Coronary artery (tissue), 2 donors: ENCODE data around the gene NUPR2.
"Not testable (repeated sequence)": the region's sequence is repeated elsewhere in the genome, so short reads cannot be mapped to it uniquely, and the experiment has no call there.

Experiments used
- DNase-seq: peaks from one replicate; pipeline ENCODE4 v3.0.0-alpha.2; 2017; ENCODE audit warnings: low spot score
- H3K27ac ChIP-seq, 2 donors: fragments of 200-600 bp; sonication (generic); one replicate each; pipeline ENCODE4 v1.5.1; 2016 to 2019
- H3K4me3 ChIP-seq: fragments of 200-600 bp; sonication (generic); 2 replicates; pipeline ENCODE4 v1.5.1; 2016; ENCODE audit warnings: mild to moderate bottlenecking, moderate library complexity
- CTCF ChIP-seq: fragments of 200-600 bp; sonication (generic); IDR thresholded peaks from one replicate; pipeline ENCODE4 v1.5.1; 2019; ENCODE audit warnings: antibody characterized with exemption

NUPR2 gene, protein sequence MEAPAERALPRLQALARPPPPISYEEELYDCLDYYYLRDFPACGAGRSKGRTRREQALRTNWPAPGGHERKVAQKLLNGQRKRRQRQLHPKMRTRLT

DNA sequence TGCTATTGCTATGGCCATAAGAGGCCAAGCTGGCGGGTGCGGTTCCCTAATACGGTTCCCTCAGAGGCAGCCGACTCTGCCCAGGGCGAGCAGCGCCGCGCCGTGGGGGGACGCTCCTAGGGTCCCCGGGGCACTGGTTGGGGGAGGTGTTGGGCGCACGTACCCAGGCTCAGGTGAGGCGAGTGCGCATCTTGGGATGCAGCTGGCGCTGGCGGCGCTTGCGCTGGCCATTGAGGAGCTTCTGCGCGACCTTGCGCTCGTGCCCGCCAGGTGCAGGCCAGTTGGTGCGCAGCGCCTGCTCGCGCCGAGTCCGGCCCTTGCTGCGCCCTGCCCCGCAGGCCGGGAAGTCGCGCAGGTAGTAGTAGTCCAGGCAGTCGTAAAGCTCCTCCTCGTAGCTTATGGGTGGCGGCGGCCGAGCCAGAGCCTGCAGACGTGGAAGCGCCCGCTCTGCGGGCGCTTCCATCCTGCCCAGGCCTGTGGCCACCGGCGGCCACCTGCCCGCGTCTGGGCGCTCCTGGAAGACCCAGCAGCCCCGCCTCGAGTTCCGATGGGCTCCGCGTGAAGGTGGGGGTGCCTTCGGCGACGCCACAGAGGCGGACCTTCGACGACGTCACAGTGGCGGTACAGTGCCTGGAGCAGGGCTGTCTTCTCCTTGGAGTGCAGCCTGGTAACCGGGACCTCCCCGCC, at the start of gene NUPR2:
TSS of gene NUPR2 (minus strand) at position 566 of the 687 bp plus-strand sequence. CDS start at position 463, 103 bp downstream.
- TF ChIP-seq CTCF, result no peak
- DNase-seq, result no peak

GRCh38 chr7:56157238-56157790, 41.1 kb upstream of the NUPR2 start:
- no peak for TF ChIP-seq CTCF
- no peak overlapping the region for H3K27ac ChIP-seq
- no peak overlapping the region for H3K4me3 ChIP-seq
- no peak for DNase-seq

More for the DNA sequence above, at the start of gene NUPR2:
- H3K4me3 ChIP-seq, result peak within 1 kb of the TSS; percentile 51
- no peak within 1 kb of the TSS for H3K27ac ChIP-seq

- not testable (repeated sequence) for H3K4me3 ChIP-seq, H3K27ac ChIP-seq, DNase-seq
Measured at GRCh38 chr7:56131062-56131461, 14.8 kb upstream of the NUPR2 start.

- H3K4me3 ChIP-seq, result no peak overlapping the region
- no peak overlapping the region for H3K27ac ChIP-seq
- DNase-seq, result no peak
- TF ChIP-seq CTCF, result no peak
Measured at GRCh38 chr7:56127241-56127975, 11.2 kb upstream of the NUPR2 start.

DNA sequence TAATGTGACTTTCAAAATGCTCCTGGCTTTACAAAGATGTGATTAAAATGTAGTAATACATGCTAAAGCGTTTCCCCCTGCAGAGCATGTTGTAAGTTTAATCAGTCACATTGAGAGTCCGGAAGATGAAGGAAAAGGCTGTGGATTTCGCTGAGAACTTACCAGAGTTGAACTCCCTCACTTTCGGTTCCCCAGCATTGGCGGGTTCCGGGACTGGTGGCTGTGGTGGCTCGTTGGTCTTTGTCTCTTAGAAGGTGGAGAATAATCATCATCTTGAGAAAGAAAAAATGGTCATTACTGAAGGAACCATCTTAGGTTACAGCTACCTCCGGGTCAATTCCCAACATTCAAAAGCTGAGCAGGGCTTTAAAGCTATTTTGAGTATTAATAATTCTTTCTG, 9.6 kb upstream of the NUPR2 start:
- TF ChIP-seq CTCF, result no peak
- H3K4me3 ChIP-seq, result no peak overlapping the region
- no peak for DNase-seq
- no peak overlapping the region for H3K27ac ChIP-seq

GRCh38 chr7:56124981-56125380, 8.8 kb upstream of the NUPR2 start:
- no peak overlapping the region for H3K27ac ChIP-seq
- no peak overlapping the region for H3K4me3 ChIP-seq
- no peak for DNase-seq
- no peak for TF ChIP-seq CTCF

DNA sequence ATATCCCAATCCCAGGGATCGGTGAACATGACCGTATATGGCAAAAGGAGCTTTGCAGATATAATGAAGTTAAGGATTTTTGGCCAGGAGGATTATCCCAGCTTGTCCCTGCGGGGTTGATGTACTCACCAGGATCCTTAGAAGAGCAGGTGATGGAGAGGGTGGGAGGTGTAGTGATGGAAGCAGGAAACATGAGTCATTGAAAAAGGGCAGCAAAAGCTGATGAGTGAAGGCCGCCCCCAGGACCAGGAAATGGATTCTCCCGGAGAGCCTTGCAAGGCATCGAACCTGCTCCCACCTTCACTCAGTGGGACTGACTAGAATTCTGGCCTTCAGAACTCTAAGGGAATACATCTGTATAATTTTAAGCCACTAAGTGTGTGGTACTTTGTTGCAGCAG, 5.2 kb upstream of the NUPR2 start:
- no peak for DNase-seq
- no peak overlapping the region for H3K4me3 ChIP-seq
- no peak for TF ChIP-seq CTCF
- H3K27ac ChIP-seq, result no peak overlapping the region

DNA sequence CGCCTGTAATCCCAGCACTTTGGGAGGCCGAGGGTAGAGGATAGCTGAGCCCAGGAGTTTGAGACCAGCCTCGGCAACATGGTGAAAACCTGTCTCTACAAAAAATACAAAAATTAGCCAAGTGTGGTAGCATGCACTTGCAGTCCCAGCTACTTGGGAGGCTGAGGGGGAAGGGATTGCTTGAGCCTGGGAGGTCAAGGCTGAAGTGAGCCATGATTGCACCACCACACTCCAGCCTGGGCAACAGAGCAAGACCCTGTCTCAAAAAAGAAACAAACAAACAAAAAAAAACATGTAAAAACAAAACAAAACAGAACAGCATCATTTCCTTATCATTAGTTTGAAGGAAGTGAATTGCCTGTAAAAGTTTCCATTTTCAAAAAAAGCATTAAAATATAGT, 4.0 kb downstream of the NUPR2 start:
- H3K4me3 ChIP-seq, DNase-seq, H3K27ac ChIP-seq: not testable (repeated sequence)
